ENCODE data around the gene ASF1A.

DNA sequence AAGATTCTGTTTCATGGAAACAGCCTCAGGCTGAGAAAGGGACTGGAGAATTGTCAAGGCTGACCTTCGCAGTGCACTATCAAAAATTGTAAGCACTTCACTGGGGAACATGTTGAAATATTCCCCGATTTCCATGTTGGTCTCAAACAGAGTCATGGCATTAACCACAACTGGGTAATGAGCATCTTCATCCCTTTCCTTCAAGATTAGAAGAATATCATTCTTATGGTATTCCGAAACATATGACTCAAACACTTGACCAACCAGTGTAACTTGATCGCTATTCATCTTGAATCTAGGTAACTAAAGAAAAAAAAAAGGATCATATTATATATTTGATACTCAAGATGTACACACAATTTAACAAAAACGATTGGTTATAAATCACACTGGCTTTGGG is 37.5 kb downstream of the ASF1A start:
- no peak for TF ChIP-seq POLR2A (IDR thresholded peaks at IDR 0.05)
- TF ChIP-seq, protein P1, sequence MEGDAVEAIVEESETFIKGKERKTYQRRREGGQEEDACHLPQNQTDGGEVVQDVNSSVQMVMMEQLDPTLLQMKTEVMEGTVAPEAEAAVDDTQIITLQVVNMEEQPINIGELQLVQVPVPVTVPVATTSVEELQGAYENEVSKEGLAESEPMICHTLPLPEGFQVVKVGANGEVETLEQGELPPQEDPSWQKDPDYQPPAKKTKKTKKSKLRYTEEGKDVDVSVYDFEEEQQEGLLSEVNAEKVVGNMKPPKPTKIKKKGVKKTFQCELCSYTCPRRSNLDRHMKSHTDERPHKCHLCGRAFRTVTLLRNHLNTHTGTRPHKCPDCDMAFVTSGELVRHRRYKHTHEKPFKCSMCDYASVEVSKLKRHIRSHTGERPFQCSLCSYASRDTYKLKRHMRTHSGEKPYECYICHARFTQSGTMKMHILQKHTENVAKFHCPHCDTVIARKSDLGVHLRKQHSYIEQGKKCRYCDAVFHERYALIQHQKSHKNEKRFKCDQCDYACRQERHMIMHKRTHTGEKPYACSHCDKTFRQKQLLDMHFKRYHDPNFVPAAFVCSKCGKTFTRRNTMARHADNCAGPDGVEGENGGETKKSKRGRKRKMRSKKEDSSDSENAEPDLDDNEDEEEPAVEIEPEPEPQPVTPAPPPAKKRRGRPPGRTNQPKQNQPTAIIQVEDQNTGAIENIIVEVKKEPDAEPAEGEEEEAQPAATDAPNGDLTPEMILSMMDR (IDR thresholded peaks at IDR 0.05): no peak
